Neural progenitor cell (in vitro differentiated cells): ENCODE measurements around the gene TAS2R41. TPM values are rescaled to one million over a fixed set of nuclear protein-coding genes. Genes with fewer than 3 reads are reported as not detected.

Experiments used
- DNase-seq: peaks from one replicate; pipeline ENCODE4 v3.0.0-alpha.2; 2016; ENCODE audit warnings: low spot score
- H2AFZ ChIP-seq: fragments of 200-600 bp; sonication (generic); replicated peaks from 2 replicates; pipeline ENCODE4 v1.6.1; 2016; ENCODE audit warnings: antibody characterized with exemption
- H3F3A ChIP-seq: fragments of 200-600 bp; sonication (generic); 2 replicates; pipeline ENCODE4 v1.6.1; 2016; ENCODE audit warnings: antibody characterized with exemption, low read depth
- H3K27ac ChIP-seq: fragments of 200-600 bp; sonication (generic); 2 replicates; pipeline ENCODE4 v1.5.1; 2016; ENCODE audit warnings: mild to moderate bottlenecking
- H3K27me3 ChIP-seq: fragments of 200-600 bp; sonication (generic); 2 replicates; pipeline ENCODE4 v1.6.1; 2016; ENCODE audit warnings: mild to moderate bottlenecking, moderate library complexity
- H3K36me3 ChIP-seq: fragments of 200-600 bp; sonication (generic); 2 replicates; pipeline ENCODE4 v1.5.1; 2016
- H3K4me1 ChIP-seq: fragments of 200-600 bp; sonication (generic); 2 replicates; pipeline ENCODE4 v1.6.1; 2016; ENCODE audit warnings: mixed run types
- H3K4me2 ChIP-seq: fragments of 200-600 bp; sonication (generic); 2 replicates; pipeline ENCODE4 v1.6.1; 2016
- H3K4me3 ChIP-seq: fragments of 200-600 bp; sonication (generic); 2 replicates; pipeline ENCODE4 v1.5.1; 2016
- H3K79me2 ChIP-seq: fragments of 200-600 bp; sonication (generic); 2 replicates; pipeline ENCODE4 v1.6.1; 2016; ENCODE audit warnings: low read depth
- H3K9ac ChIP-seq: fragments of 200-600 bp; sonication (generic); 2 replicates; pipeline ENCODE4 v1.6.1; 2016
- H3K9me3 ChIP-seq: fragments of 200-600 bp; sonication (generic); 2 replicates; pipeline ENCODE4 v1.5.1; 2016; ENCODE audit warnings: low read depth
- H4K20me1 ChIP-seq: fragments of 200-600 bp; sonication (generic); 2 replicates; pipeline ENCODE4 v1.6.1; 2016; ENCODE audit warnings: low read depth
- H3K27ac Mint-ChIP-seq: 3 replicates; pipeline ENCODE4 v1.8.0; 2021; ENCODE audit warnings: mixed read lengths
- H3K27me3 Mint-ChIP-seq: 2 replicates; pipeline ENCODE4 v1.8.0; 2022; ENCODE audit warnings: low read depth, mild to moderate bottlenecking, inconsistent platforms, moderate library complexity, mixed read lengths; ENCODE audit not compliant: insufficient read depth
- H3K36me3 Mint-ChIP-seq: 3 replicates; pipeline ENCODE4 v1.8.0; 2021; ENCODE audit warnings: mixed read lengths
- H3K4me1 Mint-ChIP-seq: 3 replicates; pipeline ENCODE4 v1.8.0; 2021; ENCODE audit warnings: mixed read lengths
- H3K4me3 Mint-ChIP-seq: 3 replicates; pipeline ENCODE4 v1.8.0; 2021; ENCODE audit warnings: mild to moderate bottlenecking, moderate library complexity, mixed read lengths
- H3K9me3 Mint-ChIP-seq: 3 replicates; pipeline ENCODE4 v1.8.0; 2020; ENCODE audit warnings: mixed read lengths
- EZH2 ChIP-seq: fragments of 200-600 bp; sonication (generic); IDR thresholded peaks from 2 replicates; pipeline ENCODE4 v1.6.1; 2017; ENCODE audit warnings: antibody characterized with exemption, mild to moderate bottlenecking, moderate library complexity
- EZH2phosphoT487 ChIP-seq: fragments of 200-600 bp; sonication (generic); IDR thresholded peaks from 2 replicates; pipeline ENCODE4 v1.6.1; 2017; ENCODE audit warnings: antibody characterized with exemption
- total RNA-seq: library from RNA; depleted of rRNA; stranded (reverse); fragments of >200 nt; gene quantifications from 2 replicates; pipeline ENCODE4 v1.2.3, GENCODE V29; 2015; ENCODE audit warnings: low replicate concordance
- TF ChIP-seq, protein P1 (sequence below): fragments of 200-600 bp; sonication (generic); IDR thresholded peaks from 2 replicates; pipeline ENCODE4 v1.5.1; 2017; ENCODE audit warnings: antibody characterized with exemption, mild to moderate bottlenecking

Gene TAS2R41
- total RNA-seq, 1 donor from 2014 or later, result not detected

DNA sequence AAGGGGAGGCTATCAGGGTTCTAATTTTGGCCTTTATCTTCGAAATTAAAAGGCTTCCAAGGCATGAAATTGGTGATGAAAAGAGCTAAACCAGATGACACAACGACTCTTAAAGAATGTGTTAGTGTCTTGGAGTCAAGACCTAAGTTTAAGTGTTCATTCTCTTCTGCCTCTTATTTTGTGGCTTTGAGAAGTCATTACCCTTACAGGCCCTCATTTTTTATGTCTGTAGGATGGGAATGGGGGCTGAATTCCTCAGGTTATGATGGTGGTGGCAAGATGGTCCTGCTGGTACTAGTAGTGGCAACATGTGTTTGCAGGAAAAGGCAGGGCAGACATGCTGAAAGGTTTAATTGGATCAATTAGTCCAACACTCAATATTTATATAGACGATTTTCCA, 19.0 kb upstream of the TAS2R41 start:
- Mint-ChIP-seq H3K27me3 (peaks cover 2% of the 10 kb centered on the region), H3K9me3 (peaks cover 17% of the 10 kb centered on the region), H3K4me1 (peaks cover 20% of the 10 kb centered on the region), H3K36me3 (no peaks in the 10 kb centered on the region), H3K27ac (no peak overlapping the region), H3K4me3 (no peak overlapping the region)
- peaks cover 4% of the 10 kb centered on the region for H3K4me1 ChIP-seq
- no peaks in the 10 kb centered on the region for H3K79me2 ChIP-seq
- H3K27ac ChIP-seq, result no peak overlapping the region
- H3K9me3 ChIP-seq, result no peaks in the 10 kb centered on the region
- H3K4me3 ChIP-seq, result no peak overlapping the region
- H4K20me1 ChIP-seq, result no peaks in the 10 kb centered on the region
- H3K9ac ChIP-seq, result no peak overlapping the region
- TF ChIP-seq EZH2, result no peak
- no peaks in the 10 kb centered on the region for H3K27me3 ChIP-seq
- no peak for DNase-seq
- no peaks in the 10 kb centered on the region for H3K36me3 ChIP-seq
- no peaks in the 10 kb centered on the region for H3F3A ChIP-seq
- no peak overlapping the region for H3K4me2 ChIP-seq
- H2AFZ ChIP-seq, result no peak overlapping the region

GRCh38 chr7:143459359-143459758, 18.3 kb upstream of the TAS2R41 start:
- Mint-ChIP-seq H3K4me1 (peaks cover 20% of the 10 kb centered on the region), H3K27me3 (peaks cover 4% of the 10 kb centered on the region), H3K27ac (no peak overlapping the region), H3K4me3 (no peak overlapping the region), H3K9me3 (peaks cover 17% of the 10 kb centered on the region), H3K36me3 (no peaks in the 10 kb centered on the region)
- H2AFZ ChIP-seq, result no peak overlapping the region
- H3K27ac ChIP-seq, result no peak overlapping the region
- H3K9me3 ChIP-seq, result no peaks in the 10 kb centered on the region
- H3F3A ChIP-seq, result no peaks in the 10 kb centered on the region
- no peaks in the 10 kb centered on the region for H4K20me1 ChIP-seq
- H3K4me1 ChIP-seq, result peaks cover 5% of the 10 kb centered on the region
- no peak for TF ChIP-seq EZH2phosphoT487
- TF ChIP-seq, protein P1, sequence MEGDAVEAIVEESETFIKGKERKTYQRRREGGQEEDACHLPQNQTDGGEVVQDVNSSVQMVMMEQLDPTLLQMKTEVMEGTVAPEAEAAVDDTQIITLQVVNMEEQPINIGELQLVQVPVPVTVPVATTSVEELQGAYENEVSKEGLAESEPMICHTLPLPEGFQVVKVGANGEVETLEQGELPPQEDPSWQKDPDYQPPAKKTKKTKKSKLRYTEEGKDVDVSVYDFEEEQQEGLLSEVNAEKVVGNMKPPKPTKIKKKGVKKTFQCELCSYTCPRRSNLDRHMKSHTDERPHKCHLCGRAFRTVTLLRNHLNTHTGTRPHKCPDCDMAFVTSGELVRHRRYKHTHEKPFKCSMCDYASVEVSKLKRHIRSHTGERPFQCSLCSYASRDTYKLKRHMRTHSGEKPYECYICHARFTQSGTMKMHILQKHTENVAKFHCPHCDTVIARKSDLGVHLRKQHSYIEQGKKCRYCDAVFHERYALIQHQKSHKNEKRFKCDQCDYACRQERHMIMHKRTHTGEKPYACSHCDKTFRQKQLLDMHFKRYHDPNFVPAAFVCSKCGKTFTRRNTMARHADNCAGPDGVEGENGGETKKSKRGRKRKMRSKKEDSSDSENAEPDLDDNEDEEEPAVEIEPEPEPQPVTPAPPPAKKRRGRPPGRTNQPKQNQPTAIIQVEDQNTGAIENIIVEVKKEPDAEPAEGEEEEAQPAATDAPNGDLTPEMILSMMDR, result no peak
- no peak for TF ChIP-seq EZH2
- no peak for DNase-seq
- H3K4me2 ChIP-seq, result no peak overlapping the region
- H3K4me3 ChIP-seq, result no peak overlapping the region
- H3K36me3 ChIP-seq, result no peaks in the 10 kb centered on the region
- no peaks in the 10 kb centered on the region for H3K79me2 ChIP-seq
- no peaks in the 10 kb centered on the region for H3K27me3 ChIP-seq
- H3K9ac ChIP-seq, result no peak overlapping the region

- TF ChIP-seq EZH2, result no peak
- TF ChIP-seq, protein P1, result no peak
- TF ChIP-seq EZH2phosphoT487, result no peak
- H3F3A ChIP-seq, result no peaks in the 10 kb centered on the region
- H3K9me3 ChIP-seq, result no peaks in the 10 kb centered on the region
- H3K79me2 ChIP-seq, result no peaks in the 10 kb centered on the region
- no peak overlapping the region for H3K27ac ChIP-seq
- Mint-ChIP-seq H3K27me3 (peaks cover 9% of the 10 kb centered on the region), H3K4me1 (peaks cover 16% of the 10 kb centered on the region), H3K4me3 (no peak overlapping the region), H3K9me3 (peaks cover 17% of the 10 kb centered on the region), H3K27ac (no peak overlapping the region), H3K36me3 (no peaks in the 10 kb centered on the region)
- no peak for DNase-seq
- H4K20me1 ChIP-seq, result no peaks in the 10 kb centered on the region
- no peaks in the 10 kb centered on the region for H3K36me3 ChIP-seq
- no peak overlapping the region for H3K9ac ChIP-seq
- H3K4me1 ChIP-seq, result peaks cover 5% of the 10 kb centered on the region
- H3K4me3 ChIP-seq, result no peak overlapping the region
- H3K27me3 ChIP-seq, result no peaks in the 10 kb centered on the region
- no peak overlapping the region for H3K4me2 ChIP-seq
- no peak overlapping the region for H2AFZ ChIP-seq
Measured at GRCh38 chr7:143460271-143460979, 17.2 kb upstream of the TAS2R41 start.

GRCh38 chr7:143462045-143462444, 15.6 kb upstream of the TAS2R41 start:
- DNase-seq, result no peak
- H3K9me3 Mint-ChIP-seq, result peaks cover 20% of the 10 kb centered on the region
- H3K36me3 Mint-ChIP-seq, result no peaks in the 10 kb centered on the region
- H3K4me1 Mint-ChIP-seq, result peaks cover 8% of the 10 kb centered on the region
- TF ChIP-seq, protein P1, result no peak
- TF ChIP-seq EZH2, result no peak
- no peak for TF ChIP-seq EZH2phosphoT487
- no peak overlapping the region for H3K27ac Mint-ChIP-seq
- no peaks in the 10 kb centered on the region for H3K79me2 ChIP-seq
- no peaks in the 10 kb centered on the region for H3K27me3 ChIP-seq
- H4K20me1 ChIP-seq, result no peaks in the 10 kb centered on the region
- H3K4me3 ChIP-seq, result no peak overlapping the region
- no peak overlapping the region for H2AFZ ChIP-seq
- peaks cover 5% of the 10 kb centered on the region for H3K4me1 ChIP-seq
- H3K27ac ChIP-seq, result no peak overlapping the region
- no peak overlapping the region for H3K4me3 Mint-ChIP-seq
- H3K36me3 ChIP-seq, result no peaks in the 10 kb centered on the region
- H3F3A ChIP-seq, result no peaks in the 10 kb centered on the region
- H3K4me2 ChIP-seq, result no peak overlapping the region
- peaks cover 9% of the 10 kb centered on the region for H3K27me3 Mint-ChIP-seq
- H3K9ac ChIP-seq, result no peak overlapping the region
- H3K9me3 ChIP-seq, result no peaks in the 10 kb centered on the region
